HepG2 (cell line): ENCODE data around the gene A3GALT2. TPM values are rescaled to one million over a fixed set of nuclear protein-coding genes. Genes with fewer than 3 reads are reported as not detected.

Source experiments
- ATAC-seq: fragments of 200-7000 bp; cut with Tn5 transposase; 3 replicates; pipeline ENCODE4 v1.9.1; 2020; ENCODE audit warnings: mild to moderate bottlenecking, moderate library complexity
- BruUV-seq: library from RNA; stranded (reverse); fragments of 400-500 nt; replicated peaks from 2 replicates; lab custom pipeline; 2021; lab: Mats Ljungman, UMichigan
- CTCF ChIA-PET: fragments of 300-600 bp; formaldehyde crosslinking; extraction: SDS; loops from one replicate; lab custom pipeline; 2021; ENCODE audit warnings: low total read pairs, inconsistent platforms, low intra/inter-chr PET ratio; lab: Yijun Ruan, JAX
- POLR2A ChIA-PET: fragments of 350-600 bp; sonication (Branson Sonifier 250); formaldehyde crosslinking; loops from one replicate; lab custom pipeline; 2020; ENCODE audit warnings: antibody characterized with exemption, inconsistent platforms; lab: Yijun Ruan, JAX
- DNase-seq: peaks from one replicate; pipeline ENCODE4 v3.0.0-alpha.2; 2015; ENCODE audit warnings: low spot score
- FAIRE-seq: peaks from 3 replicates; lab custom pipeline; 2011; peaks lifted over from hg19 to GRCh38; lab: Jason Lieb, UNC
- H2AFZ ChIP-seq: one replicate; pipeline ENCODE4 v1.6.1; 2011; ENCODE audit warnings: low read length, inconsistent platforms
- H3K27ac ChIP-seq: fragments of 300-600 bp; 3 replicates; pipeline ENCODE4 v1.8.0; 2011; ENCODE audit warnings: mixed run types, mild to moderate bottlenecking, mixed read lengths, low read length, inconsistent platforms; ENCODE audit not compliant: insufficient read depth; ENCODE audit errors: extremely low read length
- H3K27me3 ChIP-seq, 2 experiments: fragments of 200-600 bp in 1 of 2; 2 replicates in 1 of 2; 3 replicates in 1 of 2; pipeline versions ENCODE4 v1.6.0 to v1.8.0; 2011; ENCODE audit warnings: low read length in 2 of 2, mild to moderate bottlenecking in 2 of 2, moderate library complexity in 2 of 2, inconsistent platforms in 1 of 2; ENCODE audit not compliant: insufficient read depth in 2 of 2, control insufficient read depth in 1 of 2
- H3K36me3 ChIP-seq, 2 experiments: fragments of 200-600 bp in 1 of 2; replicated peaks in 1 of 2; 2 replicates in 1 of 2; 3 replicates in 1 of 2; pipeline versions ENCODE4 v1.5.1 to v1.8.0; 2011; ENCODE audit warnings: low read length in 2 of 2, inconsistent platforms in 1 of 2; ENCODE audit not compliant: insufficient read depth in 2 of 2, control insufficient read depth in 1 of 2
- H3K4me1 ChIP-seq: 2 replicates; pipeline ENCODE4 v1.5.1; 2012; ENCODE audit warnings: low read length, inconsistent platforms; ENCODE audit not compliant: insufficient read depth
- H3K4me2 ChIP-seq: 2 replicates; pipeline ENCODE4 v1.6.0; 2011; ENCODE audit warnings: low read depth, low read length, inconsistent platforms
- H3K4me3 ChIP-seq, 3 experiments: fragments of 200-600 bp in 1 of 3; sonication (generic), shearing (Covaris generic) in 1 of 3; replicated peaks in 1 of 3; 2 replicates each; pipeline ENCODE4 v1.5.1; 2011 to 2016; ENCODE audit warnings: low read length in 3 of 3, inconsistent platforms in 2 of 3, low read depth in 2 of 3, mild to moderate bottlenecking in 2 of 3, control low read depth in 1 of 3, mixed read lengths in 1 of 3; ENCODE audit not compliant: insufficient read depth in 1 of 3
- H3K79me2 ChIP-seq: one replicate; pipeline ENCODE4 v1.6.1; 2011; ENCODE audit warnings: low read length, inconsistent platforms; ENCODE audit not compliant: insufficient read depth
- H3K9ac ChIP-seq: 2 replicates; pipeline ENCODE4 v1.6.0; 2011; ENCODE audit warnings: mild to moderate bottlenecking, low read depth, low read length, inconsistent platforms; ENCODE audit not compliant: insufficient read depth
- H3K9me3 ChIP-seq: 2 replicates; pipeline ENCODE4 v1.5.1; 2012; ENCODE audit warnings: mild to moderate bottlenecking, low read length
- H4K20me1 ChIP-seq: 2 replicates; pipeline ENCODE4 v1.6.0; 2011; ENCODE audit warnings: inconsistent platforms, mild to moderate bottlenecking, low read length, moderate library complexity; ENCODE audit not compliant: insufficient read depth
- JUNB ChIP-seq: sonication (generic); formaldehyde crosslinking; IDR thresholded peaks from 2 replicates; pipeline ENCODE4 v1.8.0; 2022; ENCODE audit warnings: missing genetic modification reagents, mild to moderate bottlenecking, borderline replicate concordance
- KLF16 ChIP-seq, 2 experiments: sonication (generic) in 1 of 2; formaldehyde crosslinking in 1 of 2; IDR thresholded peaks; 2 replicates each; pipeline versions ENCODE4 v1.6.1 to v1.8.0; 2016 to 2023; ENCODE audit warnings: missing genetic modification reagents in 2 of 2, missing compliant biosample characterization in 1 of 2
- MTA1 ChIP-seq: sonication (generic); formaldehyde crosslinking; IDR thresholded peaks from 2 replicates; pipeline ENCODE4 v1.4.0; 2020; ENCODE audit warnings: missing genetic modification reagents, mild to moderate bottlenecking, borderline replicate concordance
- MXD3 ChIP-seq: IDR thresholded peaks from 2 replicates; pipeline ENCODE4 v1.6.1; 2016; ENCODE audit warnings: mild to moderate bottlenecking, missing biosample characterization, missing genetic modification reagents
- NAIF1 ChIP-seq: sonication (generic); formaldehyde crosslinking; IDR thresholded peaks from 2 replicates; pipeline ENCODE4 v1.5.0; 2020; ENCODE audit warnings: mild to moderate bottlenecking, missing genetic modification reagents, borderline replicate concordance
- ZNF484 ChIP-seq: sonication (generic); formaldehyde crosslinking; IDR thresholded peaks from 2 replicates; pipeline ENCODE4 v1.5.1; 2020; ENCODE audit warnings: mild to moderate bottlenecking, low read depth, missing genetic modification reagents, borderline replicate concordance
- ZNF558 ChIP-seq: sonication (generic); formaldehyde crosslinking; IDR thresholded peaks from 2 replicates; pipeline ENCODE4 v1.9.0; 2022; ENCODE audit warnings: mild to moderate bottlenecking, missing genetic modification reagents, borderline replicate concordance
- ZNF619 ChIP-seq: sonication (generic); formaldehyde crosslinking; IDR thresholded peaks from 2 replicates; pipeline ENCODE4 v1.4.0; 2020; ENCODE audit warnings: mild to moderate bottlenecking, missing genetic modification reagents
- ZNF776 ChIP-seq: sonication (generic); formaldehyde crosslinking; IDR thresholded peaks from 2 replicates; pipeline ENCODE4 v1.4.0; 2020; ENCODE audit warnings: mild to moderate bottlenecking, missing genetic modification reagents
- ZNF777 ChIP-seq: sonication (generic); formaldehyde crosslinking; IDR thresholded peaks from 2 replicates; pipeline ENCODE4 v1.4.0; 2020; ENCODE audit warnings: missing genetic modification reagents
- WGBS: methylation state at CpG from one replicate; pipeline ENCODE4 v1.1.6; 2017; ENCODE audit warnings: low lambda C conversion rate; 5-methylcytosine and 5-hydroxymethylcytosine counted together
- in situ Hi-C: cut with HindIII; loops from 2 replicates; pipeline ENCODE4 v1.10.0; 2017; ENCODE audit warnings: low pct_unique_long_range_greater_than_20kb; ENCODE audit not compliant: extremely low pct_ligation_motif_present
- intact Hi-C: fragments of 100-400 bp; cut with micrococcal nuclease; formaldehyde crosslinking; loops from one replicate; pipeline ENCODE4 v1.10.0; 2022; ENCODE audit not compliant: unreplicated experiment
- polyA plus RNA-seq, 8 experiments: library from polyadenylated mRNA; depleted of rRNA in 3 of 8; stranded (reverse) in 7 of 8; unstranded in 1 of 8; fragments of >200 nt; fragmentation: Illumina TruSeq in 4 of 8; extraction: Trizol in 4 of 8; gene quantifications; 2 replicates each; pipeline versions ENCODE4 v1.2.1 to v1.2.3, GENCODE V29; 2011 to 2016; ENCODE audit warnings: low read depth in 4 of 8, missing spikeins in 1 of 8, mixed read lengths in 1 of 8; ENCODE audit not compliant: insufficient read depth in 1 of 8
- total RNA-seq, 5 experiments: library from RNA; depleted of rRNA; stranded (reverse); fragments of >200 nt; fragmentation: Illumina TruSeq; extraction: Trizol; gene quantifications; 2 replicates each; pipeline ENCODE4 v1.2.3, GENCODE V29; 2016; ENCODE audit warnings: low read depth in 1 of 5

The A3GALT2 gene
- total and polyA plus RNA-seq, 2 of the 13 experiments (the other 11 are each of a cell fraction or from before 2014, with no cell fraction given) = not detected

- in situ Hi-C loops = loop anchor here (5.0 to 10.0 kb wide), 3 partner anchors 72 to 152 kb away; no protein-coding TSS in a partner anchor
- ChIA-PET CTCF (no interaction called here), POLR2A (interaction anchor here (1.0 kb wide), 1 partner anchor 28 kb away, joined by 3 read pairs; no protein-coding TSS in a partner anchor)
- Histone ChIP-seq H3K9me3 (no peaks in the 10 kb centered on the region), H3K79me2 (no peaks in the 10 kb centered on the region), H2AFZ (no peak overlapping the region), H3K4me2 (no peak overlapping the region), H4K20me1 (0 out of 2 replicates have a peak, but pooled peaks cover 3% of the 10 kb centered on the region), H3K9ac (no peak overlapping the region), H3K36me3 (no peaks in the 10 kb centered on the region), H3K4me3 (no peak overlapping the region), H3K27me3 (peaks cover 1 to 16% of the 10 kb centered on the region in 2 experiments; a peak in 4 of 5 replicates), H3K4me1 (peaks cover 31% of the 10 kb centered on the region), H3K27ac (no peak overlapping the region)
- FAIRE-seq = no peak
- BruUV-seq = no TSS peak
- ATAC-seq = no peak
- DNase-seq = no peak
- intact Hi-C loops = loop anchor here (2.0 to 10.0 kb wide), 2 partner anchors 151 to 255 kb away; no protein-coding TSS in a partner anchor
- 39% methylated on average over 2 of the region's 2 CpGs for WGBS
- TF ChIP-seq JUNB (CRISPR knock-in tag) (no peak), MXD3 (CRISPR knock-in tag) (no peak), ZNF777 (CRISPR knock-in tag) (no peak), NAIF1 (CRISPR knock-in tag) (no peak), ZNF619 (CRISPR knock-in tag) (no peak), MTA1 (no peak), KLF16 (CRISPR knock-in tag; IDR thresholded peaks at IDR 0.05) (no peak), ZNF484 (CRISPR knock-in tag) (no peak), ZNF776 (CRISPR knock-in tag) (no peak), ZNF558 (CRISPR knock-in tag) (no peak)
These were observed 48.9 kb upstream of the A3GALT2 start for GRCh38 chr1:33369764-33370163.
